KMS-11 (cell line): Measurements from ENCODE around the gene NEK7.

Source experiments
- H2AFZ ChIP-seq: fragments of 200-600 bp; sonication (generic); 2 replicates; pipeline ENCODE4 v1.6.1; 2016; ENCODE audit warnings: antibody characterized with exemption, mixed run types, low read depth
- H3K27ac ChIP-seq: fragments of 200-600 bp; sonication (generic); 2 replicates; pipeline ENCODE4 v1.6.1; 2016; ENCODE audit warnings: mild to moderate bottlenecking, mixed run types
- H3K27me3 ChIP-seq: fragments of 200-600 bp; sonication (generic); 2 replicates; pipeline ENCODE4 v1.6.1; 2017; ENCODE audit warnings: mild to moderate bottlenecking, low read depth, mixed run types, moderate library complexity; ENCODE audit not compliant: insufficient read depth
- H3K36me3 ChIP-seq: fragments of 200-600 bp; sonication (generic); 2 replicates; pipeline ENCODE4 v1.6.1; 2017; ENCODE audit warnings: mild to moderate bottlenecking, mixed run types; ENCODE audit not compliant: insufficient read depth
- H3K4me1 ChIP-seq: fragments of 200-600 bp; sonication (generic); 2 replicates; pipeline ENCODE4 v1.6.1; 2016; ENCODE audit warnings: mild to moderate bottlenecking, low read depth, mixed run types; ENCODE audit not compliant: poor library complexity, severe bottlenecking
- H3K4me2 ChIP-seq: fragments of 200-600 bp; sonication (generic); 2 replicates; pipeline ENCODE4 v1.7.0; 2016; ENCODE audit warnings: mild to moderate bottlenecking, mixed run types
- H3K4me3 ChIP-seq: fragments of 200-600 bp; sonication (generic); IDR thresholded peaks from 2 replicates; pipeline ENCODE4 v1.6.1; 2017; ENCODE audit warnings: low read depth, low read length, mixed read lengths; ENCODE audit not compliant: insufficient read depth
- H3K79me2 ChIP-seq: fragments of 200-600 bp; sonication (generic); 2 replicates; pipeline ENCODE4 v1.6.1; 2016; ENCODE audit warnings: low read depth, mixed run types; ENCODE audit not compliant: insufficient read depth
- H3K9ac ChIP-seq: fragments of 200-600 bp; sonication (generic); 2 replicates; pipeline ENCODE4 v1.6.1; 2016; ENCODE audit warnings: mild to moderate bottlenecking, mixed run types
- H4K20me1 ChIP-seq: fragments of 200-600 bp; sonication (generic); 2 replicates; pipeline ENCODE4 v1.6.1; 2016; ENCODE audit warnings: mild to moderate bottlenecking, mixed run types; ENCODE audit not compliant: insufficient read depth
- CTCF ChIP-seq: fragments of 200-600 bp; sonication (generic); conservative IDR thresholded peaks from 2 replicates; pipeline ENCODE4 v1.6.1; 2017; ENCODE audit warnings: low read depth, mild to moderate bottlenecking, antibody characterized with exemption, low read length, moderate library complexity, mixed read lengths

NEK7 gene

GRCh38 chr1:198268784-198269645 is 112.2 kb downstream of the NEK7 start:
- Histone ChIP-seq H3K79me2 (no peaks in the 10 kb centered on the region), H4K20me1 (no peaks in the 10 kb centered on the region), H3K4me2 (no peak overlapping the region), H3K27me3 (no peaks in the 10 kb centered on the region), H3K27ac (no peak overlapping the region), H3K36me3 (no peaks in the 10 kb centered on the region), H3K4me1 (no peaks in the 10 kb centered on the region), H3K9ac (no peak overlapping the region), H2AFZ (no peak overlapping the region), H3K4me3 (no peak overlapping the region)
- TF ChIP-seq CTCF: no peak

DNA sequence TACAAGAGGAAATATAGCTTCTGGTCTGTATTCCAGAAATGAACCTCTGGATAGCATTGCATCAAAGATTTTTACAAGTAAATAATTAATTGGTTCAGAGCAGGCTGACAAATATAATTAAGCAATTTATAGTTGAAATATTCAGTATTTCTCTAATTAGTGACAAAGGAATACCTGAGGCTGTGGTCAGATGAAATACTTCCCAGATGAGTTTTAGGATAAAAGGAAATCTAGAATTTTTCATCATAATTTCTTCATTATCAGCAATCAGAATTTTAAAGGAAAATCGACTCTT is 112.8 kb downstream of the NEK7 start:
- TF ChIP-seq CTCF: no peak
- H3K79me2 ChIP-seq: no peaks in the 10 kb centered on the region
- H3K9ac ChIP-seq: no peak overlapping the region
- no peak overlapping the region for H2AFZ ChIP-seq
- no peaks in the 10 kb centered on the region for H3K4me1 ChIP-seq
- H3K27ac ChIP-seq: no peak overlapping the region
- no peaks in the 10 kb centered on the region for H4K20me1 ChIP-seq
- no peaks in the 10 kb centered on the region for H3K36me3 ChIP-seq
- H3K27me3 ChIP-seq: no peaks in the 10 kb centered on the region
- H3K4me3 ChIP-seq: no peak overlapping the region
- no peak overlapping the region for H3K4me2 ChIP-seq

DNA sequence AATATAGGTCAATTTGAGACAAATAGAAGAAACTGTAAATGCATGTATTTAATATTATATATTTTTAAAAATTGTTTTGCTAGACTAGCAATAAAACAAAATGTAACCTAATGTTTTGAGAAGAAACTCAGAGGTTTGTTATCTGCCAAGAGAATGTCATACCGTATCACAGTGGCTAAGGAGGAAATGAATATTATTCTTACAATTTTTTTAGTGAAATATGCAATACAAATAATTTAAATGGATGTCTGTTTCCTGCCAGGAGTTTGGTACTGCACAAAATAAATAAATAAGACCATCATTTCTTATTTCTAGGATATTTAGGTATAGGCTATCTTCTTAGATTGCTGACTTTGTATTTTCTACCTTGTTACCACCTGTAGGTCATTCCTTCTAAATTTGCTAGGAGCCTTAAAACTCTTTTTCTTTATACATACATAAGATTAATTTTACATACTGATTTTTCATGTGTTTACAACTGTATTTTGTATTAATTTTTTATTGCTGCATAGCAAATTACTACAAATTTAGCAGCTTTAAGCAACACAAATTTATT is 113.6 kb downstream of the NEK7 start:
- no peaks in the 10 kb centered on the region for H4K20me1 ChIP-seq
- H2AFZ ChIP-seq: no peak overlapping the region
- H3K79me2 ChIP-seq: no peaks in the 10 kb centered on the region
- no peaks in the 10 kb centered on the region for H3K4me1 ChIP-seq
- H3K4me3 ChIP-seq: no peak overlapping the region
- H3K9ac ChIP-seq: no peak overlapping the region
- no peaks in the 10 kb centered on the region for H3K27me3 ChIP-seq
- no peak overlapping the region for H3K4me2 ChIP-seq
- no peak overlapping the region for H3K27ac ChIP-seq
- H3K36me3 ChIP-seq: no peaks in the 10 kb centered on the region
- no peak for TF ChIP-seq CTCF

GRCh38 chr1:198271467-198271866 is 114.7 kb downstream of the NEK7 start:
- no peaks in the 10 kb centered on the region for H3K27me3 ChIP-seq
- peaks cover 3% of the 10 kb centered on the region for H3K4me1 ChIP-seq
- no peak overlapping the region for H3K9ac ChIP-seq
- no peak overlapping the region for H3K27ac ChIP-seq
- no peaks in the 10 kb centered on the region for H3K79me2 ChIP-seq
- no peak overlapping the region for H3K4me2 ChIP-seq
- TF ChIP-seq CTCF: no peak
- no peaks in the 10 kb centered on the region for H3K36me3 ChIP-seq
- H4K20me1 ChIP-seq: no peaks in the 10 kb centered on the region
- H2AFZ ChIP-seq: no peak overlapping the region
- no peak overlapping the region for H3K4me3 ChIP-seq
